Jurkat, Clone E6-1 (cell line): Measurements from ENCODE around the gene ATP6V0A4.
"Not testable (repeated sequence)": the region's sequence is repeated elsewhere in the genome, so short reads cannot be mapped to it uniquely, and the experiment has no call there.

Experiments
- DNase-seq: peaks from one replicate; pipeline ENCODE4 v3.0.0-alpha.2; 2011; ENCODE audit warnings: low read depth, low spot score
- H3K4me3 ChIP-seq: 2 replicates; pipeline ENCODE4 v1.5.1; 2011; ENCODE audit warnings: mild to moderate bottlenecking, low read length, control low read depth, moderate library complexity

ATP6V0A4 gene

DNA sequence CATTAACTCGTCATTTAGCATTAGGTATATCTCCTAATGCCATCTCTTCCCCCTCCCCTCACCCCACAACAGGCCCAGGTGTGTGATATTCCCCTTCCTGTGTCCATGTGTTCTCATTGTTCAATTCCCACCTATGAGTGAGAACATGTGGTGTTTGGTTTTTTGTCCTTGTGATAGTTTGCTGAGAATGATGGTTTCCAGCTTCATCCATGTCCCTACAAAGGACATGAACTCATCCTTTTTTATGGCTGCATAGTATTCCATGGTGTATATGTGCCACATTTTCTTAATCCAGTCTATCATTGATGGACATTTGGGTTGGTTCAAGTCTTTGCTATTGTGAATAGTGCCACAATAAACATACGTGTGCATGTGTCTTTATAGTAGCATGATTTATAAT is 13.3 kb upstream of the ATP6V0A4 start:
- DNase-seq, H3K4me3 ChIP-seq: not testable (repeated sequence)

DNA sequence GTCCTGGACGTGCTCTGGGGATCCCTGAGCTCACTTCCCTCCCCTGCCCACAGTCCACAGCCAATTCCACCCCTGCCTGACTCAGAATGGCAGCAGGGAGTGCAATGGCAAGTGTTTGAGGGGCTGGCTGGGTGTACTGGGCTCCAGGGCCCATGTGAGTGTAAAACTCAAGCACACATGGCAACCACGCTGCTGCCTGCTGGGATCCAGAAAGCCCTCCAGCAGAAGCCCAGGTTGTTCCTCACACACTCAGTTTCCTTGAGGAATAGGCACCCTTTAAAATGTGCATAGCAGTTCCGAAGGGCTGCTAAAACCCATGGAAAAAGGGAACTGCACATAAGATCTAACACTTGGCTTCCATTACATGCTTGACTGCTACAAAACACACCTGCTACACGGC is 11.3 kb upstream of the ATP6V0A4 start:
- DNase-seq = no peak

DNA sequence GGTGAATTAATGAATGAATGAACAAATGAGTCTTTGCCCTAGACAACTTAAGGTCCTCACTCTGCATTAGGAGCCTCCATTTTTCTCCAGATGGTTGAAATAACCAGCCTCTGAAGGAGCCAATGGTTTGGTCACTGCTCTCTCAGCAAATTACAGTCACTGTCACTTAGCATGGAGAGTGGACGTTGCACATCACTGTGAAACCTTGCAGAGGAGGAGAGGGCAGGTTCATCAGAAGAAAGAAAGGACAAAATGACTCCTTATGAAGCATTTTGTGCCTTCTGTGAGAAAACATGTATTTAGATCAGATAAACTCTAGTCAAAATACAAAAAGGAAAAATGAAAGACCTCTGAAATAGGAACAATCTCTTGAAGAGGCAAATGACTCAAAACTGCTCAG is 6.6 kb upstream of the ATP6V0A4 start:
- no peak for DNase-seq
- H3K4me3 ChIP-seq = no peak overlapping the region

More for the DNA sequence above, 11.3 kb upstream of the ATP6V0A4 start:
- H3K4me3 ChIP-seq = no peak overlapping the region

DNA sequence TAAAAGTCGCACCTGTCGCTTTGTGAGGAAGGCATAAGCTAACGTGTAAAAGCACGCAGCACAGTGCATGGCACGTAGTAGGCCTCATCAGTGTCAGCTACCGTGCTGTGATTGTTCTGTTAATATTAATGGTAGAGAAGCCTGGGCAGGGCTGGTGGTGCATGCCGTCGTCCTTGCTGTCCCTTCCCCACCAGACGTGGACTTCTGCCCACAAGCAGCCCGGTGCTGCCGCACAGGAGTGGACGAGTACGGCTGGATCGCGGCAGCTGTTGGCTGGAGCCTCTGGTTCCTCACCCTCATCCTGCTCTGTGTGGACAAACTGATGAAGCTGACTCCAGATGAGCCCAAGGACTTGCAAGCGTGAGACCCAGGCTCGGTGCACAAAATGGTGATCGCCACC is 4.7 kb upstream of the ATP6V0A4 start:
- no peak for DNase-seq
- H3K4me3 ChIP-seq = no peak overlapping the region

DNA sequence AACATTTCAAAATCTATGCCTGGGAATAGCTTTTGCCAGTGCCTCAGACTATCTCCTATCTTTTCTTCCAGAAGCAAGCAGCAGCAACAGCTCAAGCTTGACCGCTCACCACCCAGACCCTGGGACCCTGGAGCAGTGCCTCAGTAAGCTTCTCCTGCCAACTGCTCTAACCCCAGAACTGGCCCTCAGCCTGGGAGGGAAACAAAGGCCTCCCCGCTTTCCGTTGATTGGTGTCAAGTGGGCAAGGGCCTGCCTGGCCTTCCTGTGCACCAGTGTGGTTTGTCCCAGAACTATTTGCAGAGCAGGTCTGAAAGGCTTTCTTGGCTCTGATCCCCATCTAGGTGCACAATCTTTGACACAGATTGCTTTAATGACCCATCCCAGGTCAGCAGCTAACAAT is 3.3 kb upstream of the ATP6V0A4 start:
- DNase-seq = no peak
- H3K4me3 ChIP-seq = no peak overlapping the region

DNA sequence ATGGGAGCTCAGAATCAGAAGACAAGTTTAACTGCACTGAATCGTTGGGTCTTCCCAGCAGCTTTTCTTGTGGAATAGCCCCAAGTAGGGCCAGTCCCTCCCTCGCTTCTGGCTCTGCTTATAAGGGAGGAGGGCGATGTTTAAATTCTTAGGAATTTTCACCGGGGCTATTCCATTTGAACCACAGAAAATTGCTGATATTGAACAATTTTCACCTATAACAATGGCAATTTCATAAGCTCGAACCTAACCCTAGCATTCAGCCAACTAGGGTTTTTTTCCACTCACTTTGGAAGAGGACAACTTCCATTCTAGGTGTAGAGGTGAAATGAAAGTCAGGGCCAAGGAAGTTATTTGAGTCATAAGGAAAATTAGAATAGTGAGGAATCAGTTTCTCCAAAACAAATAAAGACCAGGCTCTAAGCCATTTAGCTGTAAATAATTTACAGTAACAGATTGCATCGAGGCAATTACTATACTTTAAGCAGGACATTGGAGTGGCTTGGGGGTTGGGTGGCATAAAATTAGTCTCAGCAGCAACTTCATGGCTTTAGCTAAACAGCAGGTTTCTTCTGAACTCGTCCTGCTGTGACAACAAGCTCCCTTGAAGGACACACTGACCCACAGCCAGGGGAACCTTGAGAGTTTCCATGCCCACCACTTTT is 1.5 kb upstream of the ATP6V0A4 start:
- DNase-seq = no peak

DNA sequence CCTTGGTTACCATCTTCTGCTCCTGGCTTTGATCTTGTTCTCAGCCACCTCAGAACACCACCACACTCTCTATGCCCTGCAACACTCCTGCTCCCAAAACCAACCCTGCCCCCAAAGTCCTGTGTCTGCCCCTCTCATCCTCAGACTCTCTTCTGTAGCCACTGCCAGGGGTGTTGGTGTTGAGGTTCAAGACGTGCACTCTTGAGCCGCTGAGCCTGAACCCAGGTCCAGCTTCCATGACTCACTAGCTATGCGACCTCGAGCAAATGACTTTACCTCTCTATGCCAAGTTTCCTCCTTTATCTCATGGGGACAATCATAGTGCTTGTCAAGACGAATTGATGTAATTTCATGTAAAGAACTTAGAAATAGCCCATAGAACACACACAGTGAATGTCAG is 840 bp upstream of the ATP6V0A4 start:
- no peak overlapping the region for H3K4me3 ChIP-seq
- no peak for DNase-seq

More for the DNA sequence above, 1.5 kb upstream of the ATP6V0A4 start:
- H3K4me3 ChIP-seq = no peak overlapping the region

DNA sequence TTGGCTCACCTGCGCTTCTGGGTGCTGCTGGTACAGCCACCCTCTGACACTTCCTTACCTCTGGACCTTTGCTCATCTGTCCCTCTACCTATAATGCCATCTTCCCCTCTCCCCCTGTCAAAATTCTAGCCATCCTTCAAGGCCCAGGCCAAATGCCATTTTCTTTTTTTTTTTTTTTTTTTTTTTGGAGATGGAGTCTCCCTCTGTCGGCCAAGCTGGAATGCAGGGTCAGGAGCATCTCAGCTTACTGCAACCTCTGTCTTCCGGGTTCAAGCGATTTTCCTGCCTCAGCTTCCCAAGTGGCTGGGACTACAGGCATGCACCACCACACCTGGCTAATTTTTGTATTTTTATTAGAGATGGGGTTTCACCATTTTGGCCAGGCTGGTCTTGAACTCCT is 950 bp downstream of the ATP6V0A4 start:
- H3K4me3 ChIP-seq, DNase-seq: not testable (repeated sequence)

DNA sequence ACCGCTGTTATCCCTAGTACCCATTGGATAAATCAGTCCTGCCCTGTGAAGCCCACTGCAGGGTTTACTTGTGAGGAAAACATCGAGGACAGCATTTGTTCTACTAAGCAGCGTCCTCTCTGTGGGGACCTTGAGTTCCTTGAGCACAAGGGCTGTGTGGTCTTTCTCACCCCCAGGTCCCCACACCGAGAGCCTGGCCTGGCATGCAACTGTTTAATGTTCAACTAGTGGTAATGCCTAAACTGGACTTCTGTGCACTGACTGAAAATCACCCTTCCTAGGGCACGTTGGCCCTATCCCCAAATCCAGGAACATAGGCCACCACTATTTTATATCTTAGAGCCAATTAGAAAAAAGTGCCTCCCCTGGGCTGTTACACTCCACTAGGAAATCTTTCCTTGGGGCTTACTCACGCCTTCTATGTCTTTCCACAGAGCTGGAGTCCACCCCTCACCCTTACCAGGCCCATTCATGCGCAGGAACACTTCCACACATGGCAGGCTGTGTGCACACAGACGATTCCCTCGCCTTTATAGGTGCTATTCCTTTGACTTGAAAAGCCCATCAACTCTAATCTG is 1.9 kb downstream of the ATP6V0A4 start:
- H3K4me3 ChIP-seq = no peak overlapping the region
- DNase-seq = no peak

DNA sequence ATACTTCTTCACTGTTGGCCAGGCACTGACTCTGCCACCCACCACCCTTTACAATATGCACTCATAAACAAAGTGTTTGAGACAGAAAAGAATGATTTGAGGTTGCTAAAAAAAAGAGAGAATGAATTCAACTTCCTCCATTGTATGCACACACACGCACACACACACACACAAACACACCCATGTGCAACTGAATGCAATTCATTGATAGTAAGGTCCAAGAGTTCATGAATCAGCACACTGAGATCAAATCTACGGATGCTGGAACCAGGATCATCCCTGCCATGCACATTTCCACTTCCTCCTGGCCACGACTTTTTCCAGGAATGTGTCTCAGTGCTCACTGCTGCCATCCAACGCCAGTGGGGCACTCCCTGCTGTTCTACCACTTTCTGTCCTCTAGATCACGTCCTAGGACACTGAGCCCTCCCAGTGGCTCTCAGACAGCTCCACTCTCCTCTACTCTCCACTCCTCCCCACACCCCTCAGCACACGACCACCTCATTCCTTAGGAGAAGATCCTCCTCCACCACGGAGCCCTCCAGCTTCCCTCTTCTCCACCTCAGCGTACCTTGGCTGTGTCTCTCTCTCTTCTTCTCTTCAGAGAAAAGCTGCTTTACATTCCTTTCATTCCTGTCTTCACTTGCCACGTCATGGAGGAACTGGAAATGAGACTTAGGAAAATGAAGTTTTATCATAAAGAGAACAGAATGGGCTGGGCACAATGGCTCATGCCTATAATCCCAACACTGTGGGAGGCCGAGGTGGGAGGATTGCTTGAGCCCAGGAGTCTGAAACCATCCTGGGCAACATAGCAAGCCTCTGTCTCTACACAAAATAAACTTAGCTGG is 12.2 kb downstream of the ATP6V0A4 start:
- H3K4me3 ChIP-seq = no peak overlapping the region
- no peak for DNase-seq

DNA sequence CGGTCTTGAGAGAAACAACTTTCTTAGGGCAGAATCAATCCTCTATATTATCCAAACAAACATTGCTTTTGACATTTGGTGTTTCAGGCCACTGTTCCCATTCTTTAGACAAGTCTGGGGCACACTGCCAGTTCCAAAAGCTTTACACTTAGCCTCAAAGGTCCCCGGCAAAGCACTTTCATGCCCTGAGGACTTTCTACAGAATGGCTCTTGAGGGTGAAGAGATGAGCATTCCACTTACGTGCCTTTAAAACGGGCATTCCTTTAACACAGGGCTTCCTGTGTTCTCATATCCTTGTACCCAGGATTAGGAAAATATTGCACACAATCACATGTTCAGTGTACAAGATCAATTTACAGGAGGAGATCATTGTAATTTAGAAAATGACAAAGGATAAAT is 13.3 kb downstream of the ATP6V0A4 start:
- no peak for DNase-seq
- H3K4me3 ChIP-seq = no peak overlapping the region

DNA sequence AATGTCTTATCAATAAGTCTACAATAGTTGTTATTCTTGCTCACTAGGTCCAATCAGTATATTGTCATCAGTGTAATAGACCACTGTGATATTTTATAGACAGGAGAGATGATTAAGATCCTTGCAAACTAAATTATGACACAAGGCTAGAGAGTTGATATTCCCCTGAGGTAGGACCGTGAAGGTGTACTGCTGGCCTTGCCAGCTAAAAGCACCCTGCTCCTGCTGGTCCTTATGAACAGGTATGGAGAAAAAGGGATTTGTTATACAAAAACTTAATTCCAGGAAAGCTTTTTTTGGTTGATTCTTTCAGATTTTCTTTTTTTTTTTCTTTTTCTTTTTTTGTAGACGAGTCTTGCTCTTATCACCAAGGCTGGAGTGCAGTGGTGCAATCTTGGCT is 17.0 kb downstream of the ATP6V0A4 start:
- H3K4me3 ChIP-seq = no peak overlapping the region
- DNase-seq = no peak

DNA sequence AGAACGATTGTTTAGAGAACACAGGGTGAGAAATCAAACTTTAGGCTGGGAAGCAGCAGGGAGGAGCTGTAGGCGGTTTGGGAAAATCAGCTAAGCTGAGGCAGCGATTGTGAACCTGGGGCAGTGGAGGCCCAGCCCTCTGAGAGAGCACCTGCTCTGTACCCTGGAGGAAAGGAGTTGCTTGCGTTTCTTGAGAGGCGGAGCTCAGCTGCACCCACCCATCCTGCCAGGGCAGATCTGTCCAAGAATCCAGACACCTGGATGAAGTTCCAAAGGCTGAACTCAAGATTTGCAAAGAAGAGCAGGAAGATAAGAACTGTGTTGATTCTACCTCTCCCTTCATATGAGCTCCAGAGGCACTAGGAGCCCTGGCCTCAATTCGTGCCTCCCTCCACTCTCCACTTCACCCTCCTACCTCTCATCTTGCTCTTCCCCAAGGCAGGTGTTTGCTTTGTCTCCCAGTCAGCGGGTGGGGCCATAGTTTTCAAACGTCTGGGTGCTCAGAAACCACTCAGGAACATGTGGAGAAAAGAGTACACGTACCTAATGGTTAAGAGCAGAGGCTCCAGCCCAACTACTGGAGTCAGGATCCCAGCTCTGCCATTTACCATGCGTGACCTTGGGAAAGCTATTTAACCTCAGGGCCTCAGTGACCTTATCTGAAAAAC is 21.7 kb downstream of the ATP6V0A4 start:
- no peak overlapping the region for H3K4me3 ChIP-seq
- DNase-seq = no peak

DNA sequence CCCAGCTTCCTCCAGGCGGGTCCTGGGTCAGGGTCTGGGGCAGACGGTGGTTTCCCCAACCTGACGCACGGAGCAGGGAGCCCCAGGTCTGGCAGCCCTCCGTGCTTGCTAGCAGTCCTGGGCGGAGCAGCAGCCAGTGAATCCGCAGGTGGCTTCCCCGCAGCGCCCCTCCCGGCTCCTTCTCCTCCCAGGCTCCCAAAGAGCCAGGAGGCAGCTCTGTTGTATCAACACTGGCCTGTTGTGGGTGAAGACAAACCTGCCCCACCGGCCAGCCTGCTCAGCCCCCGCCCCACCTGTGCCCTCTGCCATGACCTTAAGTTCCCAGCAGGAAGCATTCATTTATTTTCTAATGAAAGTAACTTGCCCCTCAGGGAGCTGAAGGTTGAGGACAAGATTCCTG is 24.2 kb downstream of the ATP6V0A4 start:
- DNase-seq = no peak
- H3K4me3 ChIP-seq = no peak overlapping the region

DNA sequence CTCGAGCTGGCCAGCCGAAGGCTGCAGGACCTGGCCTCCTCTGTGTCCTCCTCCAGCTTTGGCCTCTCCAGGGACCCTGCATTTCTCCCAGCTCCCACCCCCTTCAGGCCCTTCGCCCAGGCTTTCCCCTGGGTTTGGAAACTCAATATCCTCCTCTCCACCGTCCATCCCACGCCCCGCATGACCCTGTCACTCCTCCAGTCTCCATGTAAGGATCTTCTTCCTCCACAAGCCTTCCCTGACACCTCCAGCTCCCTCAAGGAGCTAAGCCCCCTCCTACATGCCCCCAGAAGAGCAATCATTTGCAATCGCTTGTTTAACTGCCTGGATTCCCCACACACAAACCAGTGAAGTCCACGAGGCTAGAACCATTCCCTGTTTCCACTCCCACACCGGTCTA is 24.8 kb downstream of the ATP6V0A4 start:
- DNase-seq = no peak
- H3K4me3 ChIP-seq = no peak overlapping the region

DNA sequence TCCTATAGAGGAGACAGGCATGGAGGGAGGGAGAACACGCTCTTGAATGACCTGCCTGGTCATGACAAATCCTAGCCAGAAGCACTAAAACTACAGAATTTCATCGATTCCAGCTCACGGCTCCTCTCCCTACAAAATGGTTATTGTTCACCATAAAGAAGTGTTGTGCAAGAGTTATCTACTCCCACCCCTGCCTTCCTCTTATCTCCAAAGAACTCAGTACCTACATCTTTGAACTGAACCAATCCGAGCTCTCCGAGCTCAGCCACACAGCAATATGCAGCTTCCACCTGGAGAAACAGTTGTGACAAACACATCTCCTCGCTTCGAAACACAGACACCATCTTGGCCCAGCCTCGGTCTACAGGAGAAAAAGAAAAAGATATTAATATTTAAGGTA is 27.1 kb downstream of the ATP6V0A4 start:
- no peak overlapping the region for H3K4me3 ChIP-seq
- no peak for DNase-seq

DNA sequence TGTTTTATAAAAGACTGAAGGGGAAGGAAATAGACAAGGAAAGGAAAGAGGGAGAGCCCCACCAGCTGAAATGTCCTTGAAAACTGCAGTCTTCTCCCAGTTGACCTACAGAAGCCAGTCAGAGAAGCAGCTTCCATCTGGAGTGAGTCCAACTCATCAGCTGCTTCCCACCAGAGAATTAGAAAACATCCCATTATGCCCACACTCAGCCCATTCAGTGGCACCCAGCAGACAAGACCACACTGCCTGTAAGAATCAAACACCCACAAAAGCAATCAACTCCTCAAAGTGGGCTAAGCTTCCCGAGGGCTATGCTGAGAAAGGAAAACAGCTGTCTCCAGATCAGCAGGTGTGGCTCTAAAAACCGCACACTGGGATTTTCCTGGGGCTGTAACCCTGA is 29.8 kb downstream of the ATP6V0A4 start:
- H3K4me3 ChIP-seq = no peak overlapping the region
- DNase-seq = no peak

DNA sequence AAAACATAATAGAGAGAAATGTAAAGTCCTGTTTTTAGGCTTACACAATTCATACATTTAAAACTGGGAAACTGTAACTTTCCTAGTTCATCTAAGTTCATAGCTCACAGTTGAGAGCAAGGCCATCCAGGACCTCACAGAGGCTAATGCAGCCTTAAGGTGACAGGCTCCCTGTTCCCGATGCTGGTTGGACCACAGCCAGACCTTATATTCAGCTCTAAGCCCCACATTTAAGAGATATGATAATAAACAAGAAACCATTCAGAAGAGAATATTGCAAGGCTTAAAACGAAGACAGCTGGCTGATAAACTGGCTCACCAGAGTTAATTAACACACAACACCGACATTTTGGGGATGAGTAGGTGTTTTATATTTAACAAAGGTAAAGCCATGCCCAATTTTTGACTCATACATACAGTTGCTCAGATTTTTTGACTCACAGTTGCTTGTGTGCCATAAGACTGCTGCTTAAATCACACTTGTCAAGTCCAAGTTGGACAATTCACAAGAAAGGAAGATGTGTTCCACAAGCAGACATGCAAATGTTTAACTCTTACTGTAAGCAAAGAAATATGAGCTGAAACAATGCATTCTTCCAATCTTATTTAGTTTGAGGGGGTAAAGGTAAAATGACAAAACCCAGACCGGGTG is 41.3 kb downstream of the ATP6V0A4 start:
- H3K4me3 ChIP-seq = no peak overlapping the region
- DNase-seq = no peak

DNA sequence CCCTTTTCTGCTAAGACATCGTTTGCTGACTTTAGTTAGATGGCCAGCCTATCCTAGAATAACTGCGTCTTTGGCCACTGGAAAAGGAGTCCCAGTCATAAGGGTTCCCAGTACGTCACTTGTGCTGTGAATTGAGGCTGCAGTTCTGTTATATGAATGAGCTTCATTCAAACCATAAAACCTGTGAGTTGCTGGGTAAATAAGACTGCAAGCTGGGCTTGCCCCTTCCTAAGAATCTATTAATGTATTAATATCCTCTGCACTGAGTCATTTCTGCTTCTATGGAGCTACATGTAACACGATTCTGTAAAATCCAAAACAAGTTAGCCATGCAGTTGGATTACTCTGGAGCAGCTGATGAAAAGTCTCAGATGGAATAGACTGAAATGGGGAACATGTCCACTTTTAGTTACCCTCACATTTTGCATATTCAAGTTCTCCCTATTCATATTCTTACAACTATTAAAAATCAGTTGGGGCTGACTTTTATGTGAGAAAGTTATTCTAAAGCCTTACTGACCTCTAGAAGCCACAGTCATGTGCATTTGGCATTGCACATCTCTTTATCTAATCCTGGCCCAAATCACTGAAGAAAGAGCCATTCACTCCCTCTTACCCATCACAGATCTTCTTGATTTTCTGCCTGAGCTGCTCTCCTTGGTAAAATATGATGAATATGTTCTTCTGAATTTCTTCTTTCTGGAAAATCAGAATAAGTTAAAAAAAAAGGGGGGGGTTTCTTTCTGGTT is 42.0 kb downstream of the ATP6V0A4 start:
- DNase-seq = no peak
- H3K4me3 ChIP-seq = no peak overlapping the region
